Smooth muscle cell (in vitro differentiated cells): ENCODE measurements around the gene FGD2. TPM values are rescaled to one million over a fixed set of nuclear protein-coding genes. Genes with fewer than 3 reads are reported as not detected.

Source experiments
- DNase-seq: peaks from one replicate; lab custom pipeline; 2025; ENCODE audit not compliant: unreplicated experiment; lab: John Stamatoyannopoulos, UW
- H2AFZ ChIP-seq: fragments of 200-600 bp; sonication (generic); 2 replicates; pipeline ENCODE4 v1.6.0; 2016; ENCODE audit warnings: antibody characterized with exemption, low read depth, mild to moderate bottlenecking
- H3F3A ChIP-seq: fragments of 200-600 bp; sonication (generic); 2 replicates; pipeline ENCODE4 v1.6.0; 2017; ENCODE audit warnings: antibody characterized with exemption, low read depth
- H3K27ac ChIP-seq: fragments of 200-600 bp; sonication (generic); 2 replicates; pipeline ENCODE4 v1.5.1; 2016; ENCODE audit warnings: low read depth, mild to moderate bottlenecking
- H3K27me3 ChIP-seq: fragments of 200-600 bp; sonication (generic); 2 replicates; pipeline ENCODE4 v1.6.1; 2016; ENCODE audit warnings: low read depth, mild to moderate bottlenecking
- H3K36me3 ChIP-seq: fragments of 200-600 bp; sonication (generic); 2 replicates; pipeline ENCODE4 v1.5.1; 2016; ENCODE audit warnings: low read depth
- H3K4me1 ChIP-seq: fragments of 200-600 bp; sonication (generic); 2 replicates; pipeline ENCODE4 v1.5.1; 2016; ENCODE audit warnings: low read depth
- H3K4me2 ChIP-seq: fragments of 200-600 bp; sonication (generic); 2 replicates; pipeline ENCODE4 v1.6.0; 2016; ENCODE audit warnings: mild to moderate bottlenecking
- H3K4me3 ChIP-seq: fragments of 200-600 bp; sonication (generic); 2 replicates; pipeline ENCODE4 v1.5.1; 2016; ENCODE audit warnings: mild to moderate bottlenecking
- H3K79me2 ChIP-seq: fragments of 200-600 bp; sonication (generic); 2 replicates; pipeline ENCODE4 v1.6.0; 2016; ENCODE audit warnings: low read depth, mild to moderate bottlenecking
- H3K9ac ChIP-seq: fragments of 200-600 bp; sonication (generic); 2 replicates; pipeline ENCODE4 v1.6.0; 2016; ENCODE audit warnings: low read depth
- H3K9me3 ChIP-seq: fragments of 200-600 bp; sonication (generic); replicated peaks from 2 replicates; pipeline ENCODE4 v1.5.1; 2016; ENCODE audit warnings: low read depth
- H4K20me1 ChIP-seq: fragments of 200-600 bp; sonication (generic); 2 replicates; pipeline ENCODE4 v1.6.0; 2016; ENCODE audit warnings: low read depth
- CTCF ChIP-seq: fragments of 200-600 bp; sonication (generic); IDR thresholded peaks from 2 replicates; pipeline ENCODE4 v1.5.1; 2017; ENCODE audit warnings: borderline replicate concordance, mild to moderate bottlenecking, antibody characterized with exemption; ENCODE audit not compliant: insufficient read depth, poor library complexity, severe bottlenecking
- WGBS: methylation state at CpG from one replicate; pipeline ENCODE4 v1.1.7; 2016; ENCODE audit warnings: low lambda C conversion rate; 5-methylcytosine and 5-hydroxymethylcytosine counted together
- polyA plus RNA-seq: library from polyadenylated mRNA; unstranded; fragments of >200 nt; fragmentation: Nextera tagmentation; extraction: Ambion mirVana; gene quantifications from 2 replicates; pipeline ENCODE4 v1.2.1, GENCODE V29; 2016
- total RNA-seq: library from RNA; depleted of rRNA; stranded (reverse); fragments of >200 nt; gene quantifications from 2 replicates; pipeline ENCODE4 v1.2.3, GENCODE V29; 2014

Gene FGD2
- total and polyA plus RNA-seq, 2 experiments from 2014 or later: not detected

DNA sequence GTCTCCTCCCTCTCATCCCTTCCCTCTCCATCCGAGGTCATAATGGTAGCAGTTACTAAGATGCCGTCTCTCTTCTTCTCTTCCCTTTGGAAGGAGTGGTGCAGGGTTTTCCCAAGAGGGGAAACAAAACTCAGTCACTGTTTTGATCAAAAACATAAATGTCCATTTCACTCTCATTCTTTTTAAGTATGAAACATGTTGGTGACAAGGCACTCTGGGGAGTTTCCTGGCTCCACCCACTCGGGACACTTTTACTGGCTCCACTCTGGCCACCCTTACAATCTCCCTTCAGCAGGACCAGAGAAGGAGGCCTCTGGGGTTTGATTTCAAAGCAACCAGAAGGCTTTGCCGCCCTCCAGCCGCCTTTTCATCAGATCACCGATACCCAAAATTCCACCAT, 57.0 kb downstream of the FGD2 start:
- no peak for TF ChIP-seq CTCF
- no peak for DNase-seq
- Histone ChIP-seq H3K4me1 (peaks cover 10% of the 10 kb centered on the region), H3K4me2 (no peak overlapping the region), H2AFZ (no peak overlapping the region), H3F3A (peaks cover 20% of the 10 kb centered on the region), H3K4me3 (no peak overlapping the region), H3K27ac (no peak overlapping the region), H4K20me1 (no peaks in the 10 kb centered on the region), H3K36me3 (no peaks in the 10 kb centered on the region), H3K79me2 (no peaks in the 10 kb centered on the region), H3K27me3 (no peaks in the 10 kb centered on the region), H3K9me3 (no peaks in the 10 kb centered on the region), H3K9ac (no peak overlapping the region)
- 92% methylated on average over 6 of the region's 6 CpGs for WGBS

GRCh38 chr6:37068356-37069270, 63.2 kb downstream of the FGD2 start:
- Histone ChIP-seq H3F3A (no peaks in the 10 kb centered on the region), H3K36me3 (no peaks in the 10 kb centered on the region), H3K27me3 (no peaks in the 10 kb centered on the region), H3K27ac (no peak overlapping the region), H3K9ac (no peak overlapping the region), H3K4me3 (no peak overlapping the region), H2AFZ (no peak overlapping the region), H4K20me1 (no peaks in the 10 kb centered on the region), H3K4me1 (peaks cover 5% of the 10 kb centered on the region), H3K4me2 (no peak overlapping the region), H3K9me3 (no peaks in the 10 kb centered on the region), H3K79me2 (no peaks in the 10 kb centered on the region)
- no peak for DNase-seq
- WGBS: 95% methylated on average over 17 of the region's 17 CpGs
- no peak for TF ChIP-seq CTCF

DNA sequence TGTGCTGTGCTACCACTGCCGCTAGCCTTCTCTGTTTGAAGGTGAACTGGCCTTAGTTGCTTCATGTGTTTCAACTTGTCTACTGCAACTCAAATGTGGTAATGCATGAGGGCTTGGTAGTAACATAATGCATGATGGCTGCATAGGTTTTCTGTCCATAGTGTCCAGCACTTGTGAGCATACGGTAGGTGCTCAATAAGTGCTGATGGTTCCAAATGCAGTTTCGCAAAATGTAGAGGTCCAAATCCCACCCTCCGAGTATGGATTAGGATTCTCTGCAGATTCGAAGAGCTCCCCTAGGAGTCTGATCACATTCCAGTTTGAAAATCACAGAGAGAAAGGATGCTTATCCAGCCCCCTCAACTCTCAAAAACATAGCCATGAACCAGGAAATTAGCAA, 64.2 kb downstream of the FGD2 start:
- no peaks in the 10 kb centered on the region for H3K27me3 ChIP-seq
- WGBS: 84% methylated on average over 5 of the region's 5 CpGs
- TF ChIP-seq CTCF: no peak

GRCh38 chr6:37072526-37072925, 67.1 kb downstream of the FGD2 start:
- no peak overlapping the region for H3K4me2 ChIP-seq
- H3K27me3 ChIP-seq: no peaks in the 10 kb centered on the region
- WGBS: 82% methylated on average over 5 of the region's 5 CpGs
- H4K20me1 ChIP-seq: no peaks in the 10 kb centered on the region
- no peaks in the 10 kb centered on the region for H3K36me3 ChIP-seq
- H3K4me1 ChIP-seq: peaks cover 8% of the 10 kb centered on the region
- TF ChIP-seq CTCF: no peak
- no peaks in the 10 kb centered on the region for H3K79me2 ChIP-seq
- no peak overlapping the region for H3K9ac ChIP-seq
- H3K9me3 ChIP-seq: no peaks in the 10 kb centered on the region
- H3K4me3 ChIP-seq: no peak overlapping the region
- no peaks in the 10 kb centered on the region for H3F3A ChIP-seq
- no peak for DNase-seq
- H3K27ac ChIP-seq: no peak overlapping the region
- H2AFZ ChIP-seq: no peak overlapping the region

More for the DNA sequence above, 64.2 kb downstream of the FGD2 start:
- Histone ChIP-seq H3K4me2 (no peak overlapping the region), H2AFZ (no peak overlapping the region), H3K9me3 (no peaks in the 10 kb centered on the region), H3K4me3 (no peak overlapping the region), H3K36me3 (no peaks in the 10 kb centered on the region), H3K4me1 (peaks cover 5% of the 10 kb centered on the region), H4K20me1 (no peaks in the 10 kb centered on the region), H3F3A (no peaks in the 10 kb centered on the region), H3K79me2 (no peaks in the 10 kb centered on the region), H3K9ac (no peak overlapping the region), H3K27ac (no peak overlapping the region)
- DNase-seq: no peak
